Breast epithelium (tissue), 3 donors: ENCODE data around the gene TBC1D8.

Source experiments
- POLR2A ChIP-seq: fragments of 450-650 bp; IDR thresholded peaks from one replicate; pipeline ENCODE4 v1.6.1; 2016; ENCODE audit warnings: antibody characterized with exemption, mild to moderate bottlenecking, moderate library complexity
- POLR2AphosphoS5 ChIP-seq, 3 donors: sonication (generic); formaldehyde crosslinking; IDR thresholded peaks; one replicate each; pipeline ENCODE4 v1.6.1; 2017; ENCODE audit warnings: antibody characterized with exemption in 3 of 3
- TF ChIP-seq, protein P1 (sequence below), 3 donors: fragments of 450-650 bp; IDR thresholded peaks; one replicate each; pipeline ENCODE4 v1.5.1; 2016 to 2017; ENCODE audit warnings: antibody characterized with exemption in 3 of 3, mild to moderate bottlenecking in 3 of 3, moderate library complexity in 3 of 3

DNA sequence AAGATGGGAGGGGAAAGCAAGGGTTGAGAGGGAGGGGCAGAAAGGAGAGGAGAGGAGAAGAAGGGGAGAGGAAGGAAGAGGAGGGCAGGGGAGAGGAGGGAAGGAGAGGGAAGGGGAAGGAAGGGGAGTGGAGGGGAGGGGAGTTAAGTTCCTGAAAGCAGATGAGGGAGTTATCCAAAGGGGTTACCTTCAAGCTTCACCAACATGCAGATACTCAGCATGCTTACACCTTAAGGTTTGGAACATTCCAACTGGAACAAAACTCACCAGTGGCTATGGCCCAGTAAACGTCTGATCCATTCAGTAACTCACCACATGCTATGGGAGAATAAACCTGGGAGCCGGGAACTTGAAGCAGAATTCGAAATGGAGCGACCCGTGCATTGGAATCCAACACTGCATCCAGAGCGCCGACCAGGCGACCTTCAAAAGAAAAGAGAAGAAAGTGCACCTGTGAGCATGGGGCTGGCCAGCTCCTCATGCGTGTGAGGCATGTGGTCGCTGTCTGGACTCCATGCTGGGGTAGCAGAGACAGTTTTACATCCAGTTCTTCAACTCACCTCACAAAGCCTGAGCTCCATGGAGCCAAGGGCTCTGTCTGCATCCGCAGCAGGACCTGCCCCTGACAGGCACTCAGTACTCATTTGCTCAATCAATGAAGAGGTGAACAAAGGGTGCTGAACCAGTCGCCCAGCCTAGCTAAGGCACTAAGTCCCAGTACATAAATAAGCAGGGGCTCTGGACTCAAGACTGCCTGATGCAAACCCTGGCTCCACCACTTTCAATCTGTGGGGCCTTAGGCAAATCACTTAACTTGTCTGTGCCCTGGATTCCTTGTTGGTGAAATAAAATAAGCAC lies 61.0 kb downstream of the TBC1D8 start:
- no peak for TF ChIP-seq POLR2A
- TF ChIP-seq, protein P1, sequence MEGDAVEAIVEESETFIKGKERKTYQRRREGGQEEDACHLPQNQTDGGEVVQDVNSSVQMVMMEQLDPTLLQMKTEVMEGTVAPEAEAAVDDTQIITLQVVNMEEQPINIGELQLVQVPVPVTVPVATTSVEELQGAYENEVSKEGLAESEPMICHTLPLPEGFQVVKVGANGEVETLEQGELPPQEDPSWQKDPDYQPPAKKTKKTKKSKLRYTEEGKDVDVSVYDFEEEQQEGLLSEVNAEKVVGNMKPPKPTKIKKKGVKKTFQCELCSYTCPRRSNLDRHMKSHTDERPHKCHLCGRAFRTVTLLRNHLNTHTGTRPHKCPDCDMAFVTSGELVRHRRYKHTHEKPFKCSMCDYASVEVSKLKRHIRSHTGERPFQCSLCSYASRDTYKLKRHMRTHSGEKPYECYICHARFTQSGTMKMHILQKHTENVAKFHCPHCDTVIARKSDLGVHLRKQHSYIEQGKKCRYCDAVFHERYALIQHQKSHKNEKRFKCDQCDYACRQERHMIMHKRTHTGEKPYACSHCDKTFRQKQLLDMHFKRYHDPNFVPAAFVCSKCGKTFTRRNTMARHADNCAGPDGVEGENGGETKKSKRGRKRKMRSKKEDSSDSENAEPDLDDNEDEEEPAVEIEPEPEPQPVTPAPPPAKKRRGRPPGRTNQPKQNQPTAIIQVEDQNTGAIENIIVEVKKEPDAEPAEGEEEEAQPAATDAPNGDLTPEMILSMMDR (IDR thresholded peaks at IDR 0.05) = no peak
- TF ChIP-seq POLR2AphosphoS5 (IDR thresholded peaks at IDR 0.05) = no peak
